ENCODE measurements around the gene METTL2B. TPM values are rescaled to one million over a fixed set of nuclear protein-coding genes. Genes with fewer than 3 reads are reported as not detected.
A peak's percentile ranks its signal among the peaks of the same experiment; 100 is the strongest.
"Not testable (repeated sequence)": the region's sequence is repeated elsewhere in the genome, so short reads cannot be mapped to it uniquely, and the experiment has no call there.

METTL2B gene
- total RNA-seq, 4 donors from 2014 or later, result 14.0 to 23.3 (median 20.4) TPM

GRCh38 chr7:128458956-128459355 lies 17.6 kb upstream of the METTL2B start:
- TF ChIP-seq CTCF (IDR thresholded peaks at IDR 0.05) (no peak), POLR2A (IDR thresholded peaks at IDR 0.05) (no peak)

GRCh38 chr7:128459394-128459878 lies 17.1 kb upstream of the METTL2B start:
- peak; percentile 54 to 91 (median 74) for DNase-seq

More at GRCh38 chr7:128458956-128459355, 17.6 kb upstream of the METTL2B start:
- Histone ChIP-seq H3K36me3 (no peaks in the 10 kb centered on the region), H3K27me3 (no peaks in the 10 kb centered on the region), H3K27ac (no peak overlapping the region), H3K9me3 (no peaks in the 10 kb centered on the region), H3K4me1 (peaks cover 0 to 48% (median 8%) of the 10 kb centered on the region in 4 donors), H3K4me3 (no peak overlapping the region)
- no peak for DNase-seq

GRCh38 chr7:128462460-128462859 lies 14.1 kb upstream of the METTL2B start:
- Histone ChIP-seq H3K4me3 (no peak overlapping the region), H3K4me1 (peaks cover 0 to 20% (median 3%) of the 10 kb centered on the region in 4 donors), H3K36me3 (no peaks in the 10 kb centered on the region), H3K9me3 (no peaks in the 10 kb centered on the region), H3K27me3 (no peaks in the 10 kb centered on the region), H3K27ac (no peak overlapping the region)
- TF ChIP-seq POLR2A (IDR thresholded peaks at IDR 0.05), result no peak
- TF ChIP-seq CTCF (IDR thresholded peaks at IDR 0.05), result no peak
- no peak for DNase-seq

More at GRCh38 chr7:128459394-128459878, 17.1 kb upstream of the METTL2B start:
- Histone ChIP-seq H3K36me3 (no peaks in the 10 kb centered on the region), H3K27ac (no peak overlapping the region), H3K4me3 (no peak overlapping the region), H3K27me3 (no peaks in the 10 kb centered on the region), H3K4me1 (peaks cover 0 to 43% (median 8%) of the 10 kb centered on the region in 4 donors), H3K9me3 (no peaks in the 10 kb centered on the region)
- TF ChIP-seq POLR2A (IDR thresholded peaks at IDR 0.05) (no peak), CTCF (IDR thresholded peaks at IDR 0.05) (peak; percentile 66 to 95 (median 88))

- not testable (repeated sequence) for H3K9me3 ChIP-seq, H3K27ac ChIP-seq, H3K27me3 ChIP-seq, DNase-seq, H3K4me3 ChIP-seq, H3K36me3 ChIP-seq
- peaks cover 0 to 13% (median 3%) of the 10 kb centered on the region in 4 donors for H3K4me1 ChIP-seq
Measured at GRCh38 chr7:128463345-128463744, 13.2 kb upstream of the METTL2B start.

GRCh38 chr7:128463933-128464332 lies 12.6 kb upstream of the METTL2B start:
- H3K27me3 ChIP-seq, H3K4me1 ChIP-seq, H3K4me3 ChIP-seq, H3K27ac ChIP-seq, H3K36me3 ChIP-seq, H3K9me3 ChIP-seq, DNase-seq: not testable (repeated sequence)

- H3K4me1 ChIP-seq, H3K36me3 ChIP-seq, H3K9me3 ChIP-seq, H3K27ac ChIP-seq, H3K27me3 ChIP-seq, H3K4me3 ChIP-seq, DNase-seq: not testable (repeated sequence)
Measured at GRCh38 chr7:128466871-128467270, 9.7 kb upstream of the METTL2B start.

GRCh38 chr7:128477336-128477690 lies 765 bp downstream of the METTL2B start:
- DNase-seq, H3K27me3 ChIP-seq, H3K9me3 ChIP-seq: not testable (repeated sequence)
- Histone ChIP-seq H3K4me1 (peaks cover 0 to 15% (median 2%) of the 10 kb centered on the region in 4 donors), H3K4me3 (peak overlapping the region; percentile 61 to 93 (median 70)), H3K36me3 (peaks cover 0 to 26% (median 0%) of the 10 kb centered on the region in 3 donors), H3K27ac (peak overlapping the region; percentile 73 to 92 (median 83))

- not testable (repeated sequence) for H3K27ac ChIP-seq, H3K4me3 ChIP-seq, H3K27me3 ChIP-seq, H3K9me3 ChIP-seq, DNase-seq
- Histone ChIP-seq H3K36me3 (peaks cover 0 to 42% (median 0%) of the 10 kb centered on the region in 3 donors), H3K4me1 (peaks cover 0 to 15% (median 2%) of the 10 kb centered on the region in 4 donors)
Measured at GRCh38 chr7:128479082-128479481, 2.5 kb downstream of the METTL2B start.

- H3K36me3 ChIP-seq, result peaks cover 0 to 22% (median 0%) of the 10 kb centered on the region in 3 donors
- H3K27ac ChIP-seq, H3K4me3 ChIP-seq, DNase-seq, H3K27me3 ChIP-seq, H3K4me1 ChIP-seq, H3K9me3 ChIP-seq: not testable (repeated sequence)
Measured at GRCh38 chr7:128488134-128488533, 11.6 kb downstream of the METTL2B start.

Data from Peyer's patch (tissue), 4 donors.